Osteoblast (primary cell): ENCODE data around the gene AFF2. TPM values are rescaled to one million over a fixed set of nuclear protein-coding genes. Genes with fewer than 3 reads are reported as not detected.
"Not testable (repeated sequence)": the region's sequence is repeated elsewhere in the genome, so short reads cannot be mapped to it uniquely, and the experiment has no call there.

Experiments used
- DNase-seq: peaks from one replicate; pipeline ENCODE4 v3.0.0; 2011; ENCODE audit warnings: low spot score, mixed read lengths; ENCODE audit not compliant: insufficient read length; ENCODE audit errors: missing footprints
- H2AFZ ChIP-seq: 2 replicates; pipeline ENCODE4 v1.6.0; 2011; ENCODE audit warnings: mild to moderate bottlenecking, low read length
- H3K27ac ChIP-seq: 2 replicates; pipeline ENCODE4 v1.5.1; 2011; ENCODE audit warnings: mild to moderate bottlenecking, low read depth, low read length, moderate library complexity
- H3K27me3 ChIP-seq: 2 replicates; pipeline ENCODE4 v1.6.0; 2012; ENCODE audit warnings: mild to moderate bottlenecking, control low read depth, inconsistent platforms, low read length, moderate library complexity; ENCODE audit not compliant: insufficient read depth
- H3K36me3 ChIP-seq: 2 replicates; pipeline ENCODE4 v1.5.1; 2011; ENCODE audit warnings: mild to moderate bottlenecking, low read length, control low read depth, moderate library complexity; ENCODE audit not compliant: insufficient read depth
- H3K4me1 ChIP-seq: 2 replicates; pipeline ENCODE4 v1.5.1; 2011; ENCODE audit warnings: mild to moderate bottlenecking, low read length, control low read depth, moderate library complexity; ENCODE audit not compliant: insufficient read depth
- H3K4me2 ChIP-seq: 2 replicates; pipeline ENCODE4 v1.6.0; 2011; ENCODE audit warnings: mild to moderate bottlenecking, low read length; ENCODE audit not compliant: insufficient read depth
- H3K4me3 ChIP-seq: fragments of 200-600 bp; sonication (generic); 3 replicates; pipeline ENCODE4 v1.5.1; 2012; ENCODE audit warnings: mild to moderate bottlenecking, low read length, inconsistent platforms; ENCODE audit not compliant: insufficient read depth
- H3K79me2 ChIP-seq: 2 replicates; pipeline ENCODE4 v1.6.0; 2012; ENCODE audit warnings: mild to moderate bottlenecking, low read length, control low read depth, inconsistent platforms; ENCODE audit not compliant: insufficient read depth
- H3K9me3 ChIP-seq: 2 replicates; pipeline ENCODE4 v1.5.1; 2011; ENCODE audit warnings: low read depth, low read length, control low read depth
- H4K20me1 ChIP-seq: 2 replicates; pipeline ENCODE4 v1.6.0; 2012; ENCODE audit warnings: mild to moderate bottlenecking, low read length, control low read depth; ENCODE audit not compliant: insufficient read depth
- CTCF ChIP-seq: IDR thresholded peaks from 2 replicates; pipeline ENCODE4 v1.5.1; 2011; ENCODE audit warnings: mild to moderate bottlenecking, low read depth, low read length, moderate library complexity; ENCODE audit errors: extremely low read depth
- total RNA-seq: library from RNA; depleted of rRNA; stranded (reverse); fragments of >200 nt; gene quantifications from 2 replicates; pipeline ENCODE4 v1.2.3, GENCODE V29; 2012

The AFF2 gene
- total RNA-seq, 1 donor: 10.9 TPM

DNA sequence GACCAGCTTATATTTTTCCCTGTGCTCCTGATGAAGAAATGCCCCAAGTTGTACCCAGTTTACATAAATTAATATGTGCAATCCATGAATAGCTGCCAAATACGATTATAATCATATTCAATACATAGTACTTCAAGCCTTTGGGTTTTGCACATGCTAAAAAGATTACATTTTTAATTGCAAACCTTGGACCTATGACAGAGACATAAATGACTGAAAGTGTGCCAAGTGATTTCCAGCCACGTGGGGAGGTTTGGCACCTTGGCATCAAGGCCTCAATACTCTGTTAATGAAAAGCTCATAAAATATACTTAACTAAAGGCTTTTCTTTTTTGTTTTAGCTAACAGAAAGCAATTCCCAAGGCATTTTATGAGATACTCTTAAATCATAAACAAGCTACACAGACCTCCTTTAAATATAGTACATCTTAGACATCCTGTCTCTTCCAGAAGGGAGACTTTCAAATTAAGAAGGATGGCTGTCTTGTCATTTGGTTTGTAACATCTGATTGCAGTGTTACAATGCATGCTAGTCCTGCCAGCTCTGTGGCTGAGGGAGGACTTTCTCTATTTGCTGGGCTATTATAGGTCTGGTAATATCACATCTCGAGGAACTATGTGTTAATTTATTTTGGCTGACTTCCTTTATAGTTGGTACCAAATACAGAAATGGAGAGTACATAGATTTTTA lies 404.1 kb downstream of the AFF2 start:
- no peaks in the 10 kb centered on the region for H3K36me3 ChIP-seq
- no peaks in the 10 kb centered on the region for H4K20me1 ChIP-seq
- no peaks in the 10 kb centered on the region for H3K79me2 ChIP-seq
- no peak for DNase-seq
- no peak overlapping the region for H3K4me2 ChIP-seq
- no peak overlapping the region for H3K4me3 ChIP-seq
- no peak overlapping the region for H2AFZ ChIP-seq
- H3K4me1 ChIP-seq: no peaks in the 10 kb centered on the region
- H3K27me3 ChIP-seq: no peaks in the 10 kb centered on the region
- no peak for TF ChIP-seq CTCF
- H3K9me3 ChIP-seq: no peaks in the 10 kb centered on the region
- H3K27ac ChIP-seq: no peak overlapping the region

GRCh38 chrX:148905400-148905799 lies 405.0 kb downstream of the AFF2 start:
- Histone ChIP-seq H2AFZ (no peak overlapping the region), H3K79me2 (no peaks in the 10 kb centered on the region), H3K27me3 (no peaks in the 10 kb centered on the region), H3K27ac (no peak overlapping the region), H3K4me2 (no peak overlapping the region), H3K4me3 (no peak overlapping the region), H3K36me3 (no peaks in the 10 kb centered on the region), H4K20me1 (no peaks in the 10 kb centered on the region), H3K9me3 (no peaks in the 10 kb centered on the region), H3K4me1 (no peaks in the 10 kb centered on the region)
- DNase-seq: no peak
- no peak for TF ChIP-seq CTCF

DNA sequence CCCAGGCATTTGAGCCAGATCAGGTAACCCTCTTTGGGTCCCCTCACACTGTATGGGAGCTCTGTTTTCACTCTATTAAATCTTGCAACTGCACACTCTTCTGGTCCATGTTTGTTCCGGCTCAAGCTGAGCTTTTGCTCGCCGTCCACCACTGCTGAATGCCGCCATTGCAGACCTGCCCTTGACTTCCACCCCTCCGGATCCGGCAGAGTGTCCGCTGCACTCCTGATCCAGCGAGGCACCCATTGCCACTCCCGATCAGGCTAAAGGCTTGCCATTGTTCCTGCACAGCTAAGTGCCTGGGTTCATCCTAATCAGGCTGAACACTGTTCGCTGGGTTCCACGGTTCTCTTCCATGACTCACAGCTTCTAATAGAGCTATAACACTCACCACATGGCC lies 406.2 kb downstream of the AFF2 start:
- not testable (repeated sequence) for H4K20me1 ChIP-seq, H3K9me3 ChIP-seq, H3K4me3 ChIP-seq, H3K4me1 ChIP-seq, DNase-seq, H3K4me2 ChIP-seq, H3K79me2 ChIP-seq, H3K27ac ChIP-seq, H2AFZ ChIP-seq, H3K27me3 ChIP-seq, H3K36me3 ChIP-seq

DNA sequence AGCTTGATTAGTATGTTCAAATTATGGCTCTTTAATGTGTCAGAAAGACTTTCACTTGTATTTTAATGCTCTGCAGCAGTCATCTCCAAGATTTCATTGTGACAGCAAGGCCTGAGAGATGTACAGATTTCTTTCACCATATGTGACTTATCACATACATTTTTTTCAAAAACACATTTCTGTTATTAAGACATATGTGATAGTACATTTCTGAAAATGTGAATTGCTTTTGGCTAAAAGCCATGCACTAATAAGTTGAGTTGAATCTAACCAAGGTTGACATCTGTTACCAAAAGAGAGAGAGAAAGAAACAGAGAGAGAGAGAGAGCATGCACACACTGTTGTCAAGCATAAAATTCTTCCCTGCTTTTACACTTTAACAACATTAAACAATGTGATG lies 409.3 kb downstream of the AFF2 start:
- no peak overlapping the region for H3K4me3 ChIP-seq
- no peaks in the 10 kb centered on the region for H4K20me1 ChIP-seq
- DNase-seq: no peak
- H2AFZ ChIP-seq: no peak overlapping the region
- H3K27ac ChIP-seq: no peak overlapping the region
- no peaks in the 10 kb centered on the region for H3K36me3 ChIP-seq
- no peaks in the 10 kb centered on the region for H3K79me2 ChIP-seq
- no peak overlapping the region for H3K4me2 ChIP-seq
- H3K4me1 ChIP-seq: no peaks in the 10 kb centered on the region
- H3K27me3 ChIP-seq: no peaks in the 10 kb centered on the region
- no peak for TF ChIP-seq CTCF
- H3K9me3 ChIP-seq: no peaks in the 10 kb centered on the region
